Measurements from ENCODE around the gene PPP2R5B. TPM values are rescaled to one million over a fixed set of nuclear protein-coding genes. Genes with fewer than 3 reads are reported as not detected.

PPP2R5B gene
- total RNA-seq (2022) = 38.0 and 48.0 TPM in 2 replicates
- Bru-seq, nascent RNA = percentile 65 among the genes with signal in this experiment
- percentile 84 among the genes with signal in this experiment for BruChase-seq, experiment 1, labeled RNA remaining after a 6-hour chase
- BruChase-seq, experiment 2, labeled RNA remaining after a 2-hour chase = percentile 74 among the genes with signal in this experiment
- long read RNA-seq, transcript PPP2R5B-201 (14 exons, 2,745 nt) = major isoform, 62 of 103 reads
- long read RNA-seq, partial matches to known transcripts = 13 of 103 reads
- long read RNA-seq, other reads (novel, unspliced or antisense) = 28 of 103 reads

DNA sequence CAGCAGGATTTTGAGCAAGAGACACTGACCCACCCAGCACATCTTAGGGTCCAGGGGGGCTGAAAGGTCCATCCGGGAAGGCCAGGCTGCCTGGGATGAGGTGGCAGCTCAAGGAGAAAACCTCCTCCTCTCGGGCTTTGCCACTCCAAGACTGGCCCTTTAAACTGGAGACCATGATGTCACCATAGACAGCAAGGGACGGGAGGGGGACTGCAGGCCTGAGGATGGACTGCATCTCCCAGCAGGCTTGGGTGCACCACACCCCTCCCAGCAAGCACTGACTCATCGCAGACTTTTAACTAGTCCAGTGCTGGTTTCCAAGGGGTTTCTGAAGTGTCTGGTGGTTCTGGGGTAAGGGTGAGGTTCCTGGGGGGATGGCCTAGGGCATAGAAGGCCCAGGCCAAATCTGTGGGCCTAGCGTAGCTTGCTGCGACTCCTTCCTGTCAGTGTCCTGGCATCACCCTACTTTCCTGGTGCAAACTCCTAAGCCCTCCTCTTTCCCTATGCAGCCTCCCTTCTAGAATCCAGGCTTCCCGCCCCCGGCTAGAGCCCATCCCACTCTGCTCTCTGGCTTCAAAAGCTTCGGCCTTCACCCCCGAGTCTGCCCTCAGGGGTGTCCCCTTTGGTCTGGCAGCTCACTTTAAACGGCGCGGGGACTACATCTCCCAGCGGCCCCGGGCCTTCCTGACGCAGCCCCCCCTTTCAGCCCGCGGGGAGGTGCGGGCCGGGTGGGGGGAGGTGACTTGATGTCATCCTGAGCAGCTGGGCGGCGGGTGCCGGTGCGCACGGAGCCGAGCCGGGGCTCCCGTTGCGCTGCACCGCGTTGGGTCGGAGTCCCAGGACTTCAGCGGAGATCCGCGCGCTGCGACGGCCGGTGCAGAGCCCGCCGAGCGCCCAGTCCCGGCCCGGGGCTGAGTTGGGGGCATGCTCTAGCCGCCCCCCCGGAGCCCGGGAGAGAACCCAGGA lies at the start of gene PPP2R5B:
Gene PPP2R5B (plus strand): TSS at position 746 of the 966 bp plus-strand sequence. CDS start 1,046 bp downstream, outside the sequence.
- CTCF ChIA-PET = interaction anchor here (0.7 to 2.3 kb wide), 4 partner anchors 12 to 166 kb away, joined by 3 to 8 read pairs (median 4); partner anchors contain the start of genes ARL2 and GPHA2
- peak; percentile 95 for DNase-seq (ENCODE audit: unreplicated experiment)
- POLR2A ChIA-PET = interaction anchor here (0.6 to 2.4 kb wide), 9 partner anchors 8 to 146 kb away, joined by 3 to 10 read pairs (median 3); partner anchors contain the start of genes ARL2, ATG2A and SF1
- peaks cover 14% of the 10 kb centered on the region for H3K4me1 Mint-ChIP-seq (ENCODE audit: insufficient read depth, unreplicated experiment)
- intact Hi-C loops (cut with micrococcal nuclease) = loop anchor here (2.0 to 5.0 kb wide), 3 partner anchors 43 to 83 kb away; no protein-coding TSS in a partner anchor
- H3K9me3 Mint-ChIP-seq (ENCODE audit: unreplicated experiment) = no peaks in the 10 kb centered on the region
- TF ChIP-seq, protein P1, sequence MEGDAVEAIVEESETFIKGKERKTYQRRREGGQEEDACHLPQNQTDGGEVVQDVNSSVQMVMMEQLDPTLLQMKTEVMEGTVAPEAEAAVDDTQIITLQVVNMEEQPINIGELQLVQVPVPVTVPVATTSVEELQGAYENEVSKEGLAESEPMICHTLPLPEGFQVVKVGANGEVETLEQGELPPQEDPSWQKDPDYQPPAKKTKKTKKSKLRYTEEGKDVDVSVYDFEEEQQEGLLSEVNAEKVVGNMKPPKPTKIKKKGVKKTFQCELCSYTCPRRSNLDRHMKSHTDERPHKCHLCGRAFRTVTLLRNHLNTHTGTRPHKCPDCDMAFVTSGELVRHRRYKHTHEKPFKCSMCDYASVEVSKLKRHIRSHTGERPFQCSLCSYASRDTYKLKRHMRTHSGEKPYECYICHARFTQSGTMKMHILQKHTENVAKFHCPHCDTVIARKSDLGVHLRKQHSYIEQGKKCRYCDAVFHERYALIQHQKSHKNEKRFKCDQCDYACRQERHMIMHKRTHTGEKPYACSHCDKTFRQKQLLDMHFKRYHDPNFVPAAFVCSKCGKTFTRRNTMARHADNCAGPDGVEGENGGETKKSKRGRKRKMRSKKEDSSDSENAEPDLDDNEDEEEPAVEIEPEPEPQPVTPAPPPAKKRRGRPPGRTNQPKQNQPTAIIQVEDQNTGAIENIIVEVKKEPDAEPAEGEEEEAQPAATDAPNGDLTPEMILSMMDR (IDR thresholded peaks at IDR 0.05; ENCODE audit: unreplicated experiment) = no peak
- peak within 1 kb of the TSS; percentile 98 for H3K27ac Mint-ChIP-seq (ENCODE audit: low read depth, unreplicated experiment)
- H3K36me3 Mint-ChIP-seq (ENCODE audit: insufficient read depth, unreplicated experiment) = peaks cover 21% of the 10 kb centered on the region
- peak within 1 kb of the TSS; percentile 98 for H3K4me3 Mint-ChIP-seq (ENCODE audit: unreplicated experiment)
- no TSS peak for BruUV-seq (replicated peaks)
- no peaks in the 10 kb centered on the region for H3K27me3 Mint-ChIP-seq (ENCODE audit: insufficient read depth, unreplicated experiment)

DNA sequence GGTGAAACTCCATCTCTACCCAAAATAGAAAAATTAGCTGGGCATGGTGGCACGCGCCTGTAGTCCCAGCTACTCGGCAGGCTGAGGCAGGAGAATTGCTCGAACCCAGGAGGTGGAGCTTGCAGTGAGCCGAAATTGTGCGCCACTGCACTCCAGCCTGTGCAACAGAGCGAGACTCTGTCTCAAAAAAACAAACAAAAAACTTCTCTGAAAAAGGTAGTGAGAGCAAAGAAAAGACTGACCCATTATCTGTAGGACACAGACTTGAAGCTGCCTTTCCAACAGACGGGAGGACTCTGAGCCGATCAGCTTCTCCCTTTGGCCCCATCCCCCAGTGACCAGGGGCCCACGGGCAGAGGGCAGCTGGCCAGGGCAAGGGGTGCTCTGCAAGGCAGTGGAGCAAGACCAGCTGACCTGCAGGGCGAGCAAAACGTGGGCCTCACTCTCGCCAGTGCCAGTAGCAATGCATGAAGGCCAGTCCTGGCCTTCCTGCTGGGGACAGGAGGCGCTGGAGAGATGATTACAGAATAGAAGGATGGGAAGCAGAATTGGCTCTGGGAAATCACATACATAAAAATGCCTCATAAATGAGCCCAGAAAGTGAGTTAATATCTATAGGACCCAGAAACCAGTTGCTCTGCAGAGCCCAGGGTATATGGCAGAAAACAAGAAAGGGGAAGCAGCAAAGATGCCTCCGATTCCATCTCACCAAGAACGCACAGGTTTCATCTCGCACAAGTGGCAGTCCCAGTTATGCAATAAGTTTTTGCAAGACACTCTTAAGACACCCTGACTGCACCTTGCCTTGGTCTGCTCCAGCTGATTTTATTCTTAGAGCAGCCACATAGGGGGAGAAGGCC lies 48.9 kb upstream of the PPP2R5B start:
- Mint-ChIP-seq H3K36me3 (ENCODE audit: insufficient read depth, unreplicated experiment) (peaks cover 25% of the 10 kb centered on the region), H3K4me1 (ENCODE audit: insufficient read depth, unreplicated experiment) (peaks cover 22% of the 10 kb centered on the region), H3K9me3 (ENCODE audit: unreplicated experiment) (no peaks in the 10 kb centered on the region), H3K27me3 (ENCODE audit: insufficient read depth, unreplicated experiment) (no peaks in the 10 kb centered on the region), H3K27ac (ENCODE audit: low read depth, unreplicated experiment) (no peak overlapping the region), H3K4me3 (ENCODE audit: unreplicated experiment) (peak overlapping the region; percentile 95)
- no TSS peak for BruUV-seq (replicated peaks)
- CTCF ChIA-PET = interaction anchor here (0.6 to 19.1 kb wide), 7 partner anchors 9 to 237 kb away, joined by 3 to 286 read pairs (median 5); partner anchors contain the start of gene CDC42BPG
- DNase-seq (ENCODE audit: unreplicated experiment) = no peak
- intact Hi-C loops (cut with micrococcal nuclease) = no loop called here
- POLR2A ChIA-PET = interaction anchor here (0.6 to 7.3 kb wide), 13 partner anchors 10 to 768 kb away, joined by 3 to 103 read pairs (median 5); partner anchors contain the start of genes CAPN1 and CDC42BPG
- TF ChIP-seq, protein P1 (IDR thresholded peaks at IDR 0.05; ENCODE audit: unreplicated experiment) = no peak

DNA sequence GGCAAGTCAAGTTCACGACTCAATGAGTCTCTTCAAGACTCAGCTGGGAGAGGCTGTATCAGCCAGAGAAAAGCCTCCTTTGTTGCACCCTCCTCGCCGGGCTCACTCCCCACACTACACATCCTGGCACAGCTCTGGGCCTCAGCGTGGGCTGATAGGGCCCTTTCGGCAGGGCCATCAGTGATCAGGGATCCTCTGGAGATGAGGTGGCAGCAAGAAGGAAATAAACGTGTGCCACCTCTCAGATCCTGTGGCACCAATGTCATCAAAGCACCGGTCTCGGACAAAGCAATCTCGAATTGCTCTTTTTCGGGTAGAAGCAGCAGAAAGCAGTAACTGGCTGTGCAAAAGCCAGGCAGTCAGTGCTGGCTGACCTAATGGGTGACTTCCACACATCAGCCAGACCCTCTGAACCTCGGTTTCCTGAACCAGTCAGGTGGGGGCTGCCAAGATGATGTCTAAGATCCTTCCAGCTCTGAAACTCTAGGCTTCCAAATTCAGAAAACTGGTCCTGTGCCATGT lies 48.2 kb upstream of the PPP2R5B start:
- H3K4me3 Mint-ChIP-seq (ENCODE audit: unreplicated experiment) = peak overlapping the region; percentile 95
- intact Hi-C loops (cut with micrococcal nuclease) = no loop called here
- TF ChIP-seq, protein P1 (IDR thresholded peaks at IDR 0.05; ENCODE audit: unreplicated experiment) = no peak
- H3K4me1 Mint-ChIP-seq (ENCODE audit: insufficient read depth, unreplicated experiment) = peaks cover 22% of the 10 kb centered on the region
- no peak for DNase-seq (ENCODE audit: unreplicated experiment)
- no TSS peak for BruUV-seq (replicated peaks)
- peak overlapping the region; percentile 95 for H3K27ac Mint-ChIP-seq (ENCODE audit: low read depth, unreplicated experiment)
- no peaks in the 10 kb centered on the region for H3K9me3 Mint-ChIP-seq (ENCODE audit: unreplicated experiment)
- ChIA-PET POLR2A (interaction anchor here (0.6 to 7.3 kb wide), 14 partner anchors 10 to 348 kb away, joined by 3 to 103 read pairs (median 4); partner anchors contain the start of genes CAPN1 and CDC42BPG), CTCF (interaction anchor here (0.5 to 19.1 kb wide), 9 partner anchors 8 to 236 kb away, joined by 3 to 286 read pairs (median 4); partner anchors contain the start of gene CDC42BPG)
- H3K27me3 Mint-ChIP-seq (ENCODE audit: insufficient read depth, unreplicated experiment) = no peaks in the 10 kb centered on the region
- peaks cover 25% of the 10 kb centered on the region for H3K36me3 Mint-ChIP-seq (ENCODE audit: insufficient read depth, unreplicated experiment)

Data from MCF 10A (cell line).